ENCODE measurements around the gene MTSS2.
A peak's percentile ranks its signal among the peaks of the same experiment; 100 is the strongest.

Gene MTSS2, protein sequence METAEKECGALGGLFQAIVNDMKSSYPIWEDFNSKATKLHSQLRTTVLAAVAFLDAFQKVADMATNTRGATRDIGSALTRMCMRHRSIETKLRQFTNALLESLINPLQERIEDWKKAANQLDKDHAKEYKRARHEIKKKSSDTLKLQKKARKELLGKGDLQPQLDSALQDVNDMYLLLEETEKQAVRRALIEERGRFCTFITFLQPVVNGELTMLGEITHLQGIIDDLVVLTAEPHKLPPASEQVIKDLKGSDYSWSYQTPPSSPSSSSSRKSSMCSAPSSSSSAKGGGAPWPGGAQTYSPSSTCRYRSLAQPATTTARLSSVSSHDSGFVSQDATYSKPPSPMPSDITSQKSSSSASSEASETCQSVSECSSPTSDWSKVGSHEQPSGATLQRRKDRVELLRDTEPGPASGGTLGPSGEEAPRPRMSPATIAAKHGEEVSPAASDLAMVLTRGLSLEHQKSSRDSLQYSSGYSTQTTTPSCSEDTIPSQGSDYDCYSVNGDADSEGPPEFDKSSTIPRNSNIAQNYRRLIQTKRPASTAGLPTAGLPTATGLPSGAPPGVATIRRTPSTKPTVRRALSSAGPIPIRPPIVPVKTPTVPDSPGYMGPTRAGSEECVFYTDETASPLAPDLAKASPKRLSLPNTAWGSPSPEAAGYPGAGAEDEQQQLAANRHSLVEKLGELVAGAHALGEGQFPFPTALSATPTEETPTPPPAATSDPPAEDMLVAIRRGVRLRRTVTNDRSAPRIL

DNA sequence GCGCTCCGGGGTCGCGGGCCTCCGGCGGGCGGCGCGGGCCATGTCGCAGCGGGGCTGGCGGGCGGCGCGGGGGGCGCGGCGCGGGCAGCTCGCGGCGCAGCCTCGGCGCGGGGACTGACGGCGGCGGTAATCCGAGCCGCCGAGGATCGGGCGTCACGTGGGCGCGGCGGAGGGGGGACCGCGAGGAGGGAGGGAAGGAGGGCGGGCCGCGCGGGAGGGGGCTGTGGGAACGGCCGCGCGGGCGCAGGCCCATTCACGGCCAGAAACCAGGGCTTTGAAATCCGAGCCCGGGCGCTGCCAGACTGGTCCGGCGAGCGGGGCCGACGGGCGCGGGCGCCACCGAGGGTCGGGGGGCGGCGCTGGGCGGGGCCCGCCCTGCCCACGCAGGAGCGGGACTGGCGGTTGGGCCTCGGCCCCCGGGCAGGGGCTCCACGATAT, at the start of gene MTSS2:
TSS of gene MTSS2 (minus strand) at position 116 of the 438 bp plus-strand sequence. CDS start 262 bp downstream, outside the sequence.
- Histone ChIP-seq H3K4me3 (ENCODE audit: low read length) (peak within 1 kb of the TSS; percentile 92), H3K9me3 (ENCODE audit: low read length) (no peaks in the 10 kb centered on the region), H3K36me3 (ENCODE audit: insufficient read depth, low read length) (no peaks in the 10 kb centered on the region), H2AFZ (ENCODE audit: low read depth, low read length) (peak within 1 kb of the TSS; percentile 57), H3K27me3 (ENCODE audit: insufficient read depth, low read length) (no peaks in the 10 kb centered on the region), H3K4me1 (ENCODE audit: insufficient read depth, low read length) (peaks cover 34% of the 10 kb centered on the region)

DNA sequence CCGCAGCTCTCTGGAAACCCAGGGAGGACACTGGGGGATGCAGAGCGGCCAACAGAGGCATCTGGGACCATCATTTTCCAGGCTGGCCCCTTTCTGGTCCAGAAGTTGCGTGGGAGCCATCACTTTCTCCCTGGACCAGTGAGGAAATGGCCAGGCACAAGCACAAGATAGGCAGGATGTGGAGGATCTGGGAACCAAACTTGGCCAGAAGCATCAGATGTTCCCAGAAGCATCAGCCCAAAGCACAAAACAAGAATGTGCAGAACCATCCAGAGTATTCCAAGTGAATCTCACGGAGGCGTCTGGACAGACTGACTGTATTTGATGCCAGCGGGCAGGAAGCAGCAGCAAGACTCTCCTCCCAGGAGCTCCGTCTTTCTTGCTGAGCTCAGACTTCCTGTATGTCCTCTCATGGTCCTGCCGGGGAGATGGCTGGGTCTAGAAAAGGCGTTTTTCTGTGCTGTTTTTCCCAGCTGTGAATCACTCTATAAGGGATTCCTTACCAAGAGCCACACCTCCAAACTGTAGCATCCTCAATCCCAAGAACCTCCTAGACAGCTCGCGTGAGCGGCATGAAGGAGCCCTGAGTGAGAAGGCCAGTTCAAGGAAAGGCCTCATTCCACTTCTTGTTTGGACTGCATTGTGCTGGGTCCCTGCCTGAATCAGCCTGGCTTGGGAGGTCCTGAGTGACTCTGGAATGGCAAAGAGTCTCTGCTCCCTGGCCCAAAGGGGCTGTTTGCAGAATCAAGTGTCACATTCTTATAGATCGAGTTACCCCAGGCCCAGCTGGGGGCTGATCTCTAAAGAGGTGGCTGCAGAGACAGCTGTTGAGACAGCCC, 49.5 kb upstream of the MTSS2 start:
- H3K4me1 ChIP-seq (ENCODE audit: insufficient read depth, low read length): peaks cover 14% of the 10 kb centered on the region
- H3K4me3 ChIP-seq (ENCODE audit: low read length): no peak overlapping the region
- no peaks in the 10 kb centered on the region for H3K9me3 ChIP-seq (ENCODE audit: low read length)
- H3K36me3 ChIP-seq (ENCODE audit: insufficient read depth, low read length): peaks cover 7% of the 10 kb centered on the region
- H3K27me3 ChIP-seq (ENCODE audit: insufficient read depth, low read length): no peaks in the 10 kb centered on the region
- H2AFZ ChIP-seq (ENCODE audit: low read depth, low read length): no peak overlapping the region

DNA sequence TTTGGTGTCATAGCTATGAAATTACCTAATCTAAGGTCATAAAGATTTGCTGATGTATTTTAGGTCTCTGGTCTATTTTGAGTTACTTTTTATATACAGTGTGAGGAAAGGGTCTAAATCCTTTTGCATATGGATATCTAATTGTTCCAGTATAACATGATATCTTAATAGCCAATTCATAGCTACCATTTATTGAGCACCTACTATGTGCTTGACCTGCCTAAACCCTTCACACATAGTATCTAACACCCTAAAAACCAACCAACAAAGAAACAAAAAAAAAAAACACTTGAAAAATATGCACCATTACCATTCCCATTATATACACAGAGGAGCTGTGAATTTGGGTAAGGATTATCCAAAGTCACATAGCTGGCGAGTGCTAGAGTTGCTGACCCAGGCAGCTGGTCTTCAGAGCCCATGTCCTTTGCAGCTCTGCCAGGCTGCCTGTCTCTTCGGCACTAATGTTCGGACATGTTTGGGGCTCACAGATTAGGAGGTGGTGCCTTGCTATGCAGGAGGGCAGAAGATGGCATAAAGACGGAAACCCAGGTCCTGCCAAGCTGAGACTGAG, 48.8 kb upstream of the MTSS2 start:
- no peak overlapping the region for H2AFZ ChIP-seq (ENCODE audit: low read depth, low read length)
- H3K4me3 ChIP-seq (ENCODE audit: low read length): no peak overlapping the region
- H3K36me3 ChIP-seq (ENCODE audit: insufficient read depth, low read length): peaks cover 7% of the 10 kb centered on the region
- no peaks in the 10 kb centered on the region for H3K9me3 ChIP-seq (ENCODE audit: low read length)
- no peaks in the 10 kb centered on the region for H3K27me3 ChIP-seq (ENCODE audit: insufficient read depth, low read length)
- peaks cover 21% of the 10 kb centered on the region for H3K4me1 ChIP-seq (ENCODE audit: insufficient read depth, low read length)

DNA sequence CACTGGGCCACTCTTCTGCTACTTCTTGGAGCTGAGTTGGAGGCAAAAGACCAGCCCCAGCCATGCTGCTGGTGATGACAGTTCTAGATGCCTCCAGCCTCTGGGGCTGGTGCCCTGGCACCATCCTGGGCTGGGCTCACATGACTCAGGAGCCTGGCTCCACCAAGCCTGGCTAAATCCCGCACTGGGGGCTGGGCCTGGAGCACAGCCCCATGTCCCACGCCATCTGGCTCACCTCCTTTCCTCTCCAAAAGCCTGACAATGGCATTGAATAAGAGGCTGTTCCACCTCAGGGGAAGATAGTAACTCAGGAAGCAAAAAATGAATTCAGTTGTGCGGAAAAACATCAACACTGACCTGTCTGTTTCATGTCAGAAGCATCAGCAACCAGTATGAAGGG, 45.1 kb upstream of the MTSS2 start:
- H3K4me3 ChIP-seq (ENCODE audit: low read length): no peak overlapping the region
- peaks cover 22% of the 10 kb centered on the region for H3K4me1 ChIP-seq (ENCODE audit: insufficient read depth, low read length)
- H3K36me3 ChIP-seq (ENCODE audit: insufficient read depth, low read length): peaks cover 11% of the 10 kb centered on the region
- no peak overlapping the region for H2AFZ ChIP-seq (ENCODE audit: low read depth, low read length)
- H3K27me3 ChIP-seq (ENCODE audit: insufficient read depth, low read length): no peaks in the 10 kb centered on the region
- H3K9me3 ChIP-seq (ENCODE audit: low read length): no peaks in the 10 kb centered on the region

DNA sequence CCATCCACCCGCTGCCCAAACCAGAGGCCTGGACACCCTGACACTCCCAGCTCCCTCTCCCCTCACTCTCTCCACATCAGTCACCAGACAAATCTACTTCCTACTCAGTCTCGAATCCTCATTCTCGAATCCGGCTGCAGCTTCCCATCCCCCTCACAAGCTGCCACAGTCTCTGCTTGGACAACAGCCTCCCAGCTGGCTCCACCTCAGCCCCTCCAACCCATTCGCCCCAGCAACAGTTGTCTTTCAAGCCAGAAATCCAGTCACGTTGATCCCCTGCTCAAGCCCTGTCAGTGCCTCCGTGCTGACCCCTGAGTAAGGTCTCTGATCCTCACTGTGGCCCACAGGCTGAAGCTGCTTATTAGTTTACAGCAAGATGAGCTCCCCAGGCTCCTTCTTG, 44.2 kb upstream of the MTSS2 start:
- no peak overlapping the region for H2AFZ ChIP-seq (ENCODE audit: low read depth, low read length)
- no peaks in the 10 kb centered on the region for H3K9me3 ChIP-seq (ENCODE audit: low read length)
- peaks cover 8% of the 10 kb centered on the region for H3K36me3 ChIP-seq (ENCODE audit: insufficient read depth, low read length)
- peaks cover 31% of the 10 kb centered on the region for H3K4me1 ChIP-seq (ENCODE audit: insufficient read depth, low read length)
- no peak overlapping the region for H3K4me3 ChIP-seq (ENCODE audit: low read length)
- no peaks in the 10 kb centered on the region for H3K27me3 ChIP-seq (ENCODE audit: insufficient read depth, low read length)

DNA sequence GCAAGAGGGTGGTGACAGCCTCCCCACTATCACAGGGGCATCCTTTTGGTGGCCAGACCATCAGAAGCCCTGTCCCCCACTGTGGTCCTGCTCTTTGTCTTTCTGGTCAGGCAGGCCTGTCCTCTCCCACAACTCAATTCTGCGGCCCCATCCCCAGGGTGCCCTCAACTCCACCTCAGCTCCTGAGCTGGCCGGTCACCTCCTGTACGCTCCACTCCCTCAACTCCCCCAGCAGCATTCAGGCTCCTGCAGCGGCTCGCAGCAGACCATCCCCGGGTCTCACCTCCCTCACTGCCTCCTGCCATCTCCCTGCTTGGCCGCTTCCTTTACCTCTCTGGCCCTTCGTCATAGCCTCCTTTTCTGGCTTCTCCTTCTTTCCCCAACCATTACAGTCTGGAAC, 43.4 kb upstream of the MTSS2 start:
- Histone ChIP-seq H3K4me3 (ENCODE audit: low read length) (no peak overlapping the region), H3K9me3 (ENCODE audit: low read length) (no peaks in the 10 kb centered on the region), H3K36me3 (ENCODE audit: insufficient read depth, low read length) (peaks cover 8% of the 10 kb centered on the region), H2AFZ (ENCODE audit: low read depth, low read length) (no peak overlapping the region), H3K27me3 (ENCODE audit: insufficient read depth, low read length) (no peaks in the 10 kb centered on the region), H3K4me1 (ENCODE audit: insufficient read depth, low read length) (peaks cover 31% of the 10 kb centered on the region)

DNA sequence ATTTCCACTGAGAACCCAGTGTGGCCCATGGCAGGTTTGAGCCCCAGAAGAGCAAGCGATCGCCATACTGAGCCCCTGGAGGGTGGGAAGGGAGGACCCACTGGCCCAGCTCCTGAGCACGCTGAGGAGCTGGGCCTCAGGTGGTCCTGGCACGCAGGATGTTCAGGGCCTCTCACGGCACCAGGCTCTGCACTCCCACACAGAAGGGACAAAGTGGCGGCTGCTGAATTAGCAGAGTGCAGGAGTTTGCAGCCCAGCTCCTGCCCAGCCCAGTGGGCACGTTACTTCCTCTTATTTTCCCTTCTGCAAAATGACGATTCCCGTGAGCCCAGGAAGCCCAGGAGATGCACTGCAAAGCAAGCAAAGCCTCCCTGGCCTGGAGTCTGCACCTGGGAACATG, 42.3 kb upstream of the MTSS2 start:
- Histone ChIP-seq H3K9me3 (ENCODE audit: low read length) (no peaks in the 10 kb centered on the region), H3K27me3 (ENCODE audit: insufficient read depth, low read length) (no peaks in the 10 kb centered on the region), H3K4me3 (ENCODE audit: low read length) (no peak overlapping the region), H3K36me3 (ENCODE audit: insufficient read depth, low read length) (peaks cover 8% of the 10 kb centered on the region), H3K4me1 (ENCODE audit: insufficient read depth, low read length) (peaks cover 31% of the 10 kb centered on the region), H2AFZ (ENCODE audit: low read depth, low read length) (no peak overlapping the region)

DNA sequence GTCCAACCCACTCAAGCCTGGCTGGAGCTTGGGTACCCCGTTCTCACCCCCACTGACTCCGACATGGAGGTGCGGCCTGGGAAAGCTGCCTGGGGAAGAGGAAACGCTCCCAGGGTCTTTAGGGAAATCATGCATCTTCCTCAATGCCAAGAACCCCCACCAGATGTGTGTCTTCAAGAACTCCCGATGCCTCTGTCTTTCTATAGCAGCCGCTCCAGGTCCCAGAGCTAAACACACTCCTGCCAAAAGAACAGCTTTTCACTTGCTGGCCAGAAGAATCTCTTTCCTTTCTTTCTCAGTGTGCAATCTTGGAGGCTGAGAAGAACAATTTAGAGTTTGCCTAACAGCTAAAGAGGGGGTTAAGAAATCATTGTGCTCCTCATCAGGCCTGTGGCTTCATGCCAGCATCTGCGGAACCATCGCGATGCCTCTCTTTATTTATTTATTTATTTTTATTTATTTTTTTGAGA, 41.1 kb upstream of the MTSS2 start:
- H3K27me3 ChIP-seq (ENCODE audit: insufficient read depth, low read length): no peaks in the 10 kb centered on the region
- peaks cover 8% of the 10 kb centered on the region for H3K36me3 ChIP-seq (ENCODE audit: insufficient read depth, low read length)
- H3K4me3 ChIP-seq (ENCODE audit: low read length): no peak overlapping the region
- peaks cover 31% of the 10 kb centered on the region for H3K4me1 ChIP-seq (ENCODE audit: insufficient read depth, low read length)
- no peaks in the 10 kb centered on the region for H3K9me3 ChIP-seq (ENCODE audit: low read length)
- no peak overlapping the region for H2AFZ ChIP-seq (ENCODE audit: low read depth, low read length)

DNA sequence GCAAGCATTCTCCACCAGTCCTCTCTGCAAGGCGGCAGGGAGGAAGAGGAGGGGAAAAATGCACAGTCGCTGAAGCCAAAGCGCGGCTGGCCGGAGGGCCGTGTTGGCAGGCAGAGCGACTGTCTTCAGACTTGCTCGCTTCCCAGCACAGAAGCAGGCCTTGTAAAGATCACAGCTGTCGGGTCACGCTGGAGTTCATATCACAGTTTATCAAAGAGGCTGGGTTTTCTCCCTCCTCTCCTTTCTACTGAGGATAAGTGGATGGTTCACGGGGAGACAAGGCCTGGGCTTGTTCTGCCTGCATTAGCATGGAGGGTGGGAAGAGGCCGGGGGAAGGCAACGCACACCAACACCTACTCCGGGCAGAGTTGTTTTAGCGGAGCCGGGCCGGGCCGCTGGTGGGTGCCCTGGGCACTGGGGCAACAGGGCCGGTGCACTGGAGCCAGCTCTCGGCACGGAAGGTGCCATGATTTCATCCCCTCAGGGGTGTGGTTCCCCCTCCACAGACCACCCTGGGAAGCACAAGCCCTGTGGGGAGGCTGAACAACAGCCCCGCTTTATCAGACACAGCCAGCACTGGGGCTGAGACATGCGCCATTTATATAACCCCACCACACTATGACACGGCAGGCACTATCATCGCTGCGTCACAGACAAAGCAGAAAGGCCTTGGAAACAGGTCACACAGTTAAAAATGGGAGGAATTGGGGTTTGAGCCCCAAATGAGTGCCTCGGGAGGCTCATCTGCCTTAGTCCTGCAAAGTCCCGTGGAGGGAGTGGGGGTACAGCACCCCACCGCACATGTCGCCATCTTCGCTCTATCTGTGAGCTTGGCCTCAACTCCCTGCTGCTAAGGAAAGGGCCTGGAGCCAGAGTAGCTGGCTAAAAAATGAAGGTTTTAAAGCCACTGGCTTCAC, 40.3 kb upstream of the MTSS2 start:
- Histone ChIP-seq H3K4me1 (ENCODE audit: insufficient read depth, low read length) (peaks cover 31% of the 10 kb centered on the region), H3K27me3 (ENCODE audit: insufficient read depth, low read length) (no peaks in the 10 kb centered on the region), H3K4me3 (ENCODE audit: low read length) (no peak overlapping the region), H2AFZ (ENCODE audit: low read depth, low read length) (no peak overlapping the region), H3K36me3 (ENCODE audit: insufficient read depth, low read length) (peaks cover 8% of the 10 kb centered on the region), H3K9me3 (ENCODE audit: low read length) (peaks cover 3% of the 10 kb centered on the region)

DNA sequence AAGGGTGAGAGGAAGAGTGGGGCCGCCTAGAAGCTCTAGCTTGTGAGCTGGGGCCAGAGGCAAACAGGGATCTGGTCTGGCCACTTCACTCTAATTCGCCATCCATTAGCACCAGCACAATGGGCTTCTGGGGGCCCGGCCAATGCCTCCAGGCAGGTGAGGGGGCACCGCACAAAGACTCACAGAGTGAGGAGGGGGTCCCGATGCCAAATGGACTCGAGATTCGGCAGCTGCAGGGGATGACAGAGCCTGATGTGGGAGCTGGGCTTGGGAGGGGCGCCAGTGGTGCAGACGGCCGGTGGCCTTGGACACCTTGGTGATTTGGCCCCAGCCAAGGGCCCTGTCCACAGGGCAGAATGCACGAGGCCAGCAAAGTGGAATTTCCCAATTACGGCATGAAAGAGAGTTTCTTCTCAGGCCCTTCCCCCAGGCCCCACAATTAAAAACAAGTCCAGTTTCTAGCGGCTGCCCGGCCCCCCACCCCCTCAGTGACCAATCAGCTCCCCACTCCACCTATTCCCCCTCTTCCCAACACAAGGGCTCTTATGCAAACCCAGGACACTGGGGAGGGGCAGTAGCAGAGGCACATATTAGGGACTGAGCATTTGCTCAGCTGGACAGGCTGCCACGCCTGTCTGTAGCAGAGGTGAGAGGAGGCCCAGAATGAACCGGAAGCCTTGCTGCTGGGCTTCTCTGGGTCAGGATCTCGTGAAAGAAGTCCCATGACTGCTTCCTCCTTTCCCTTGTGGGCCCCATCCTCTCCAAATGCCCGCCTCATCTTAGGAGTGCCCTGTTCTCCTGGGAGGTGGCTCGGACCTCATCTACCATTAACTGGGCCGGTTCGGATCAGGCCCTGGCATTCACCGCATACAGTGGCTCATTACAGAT, 39.4 kb upstream of the MTSS2 start:
- no peak overlapping the region for H2AFZ ChIP-seq (ENCODE audit: low read depth, low read length)
- peaks cover 4% of the 10 kb centered on the region for H3K9me3 ChIP-seq (ENCODE audit: low read length)
- no peaks in the 10 kb centered on the region for H3K27me3 ChIP-seq (ENCODE audit: insufficient read depth, low read length)
- no peak overlapping the region for H3K4me3 ChIP-seq (ENCODE audit: low read length)
- H3K36me3 ChIP-seq (ENCODE audit: insufficient read depth, low read length): peaks cover 9% of the 10 kb centered on the region
- peaks cover 26% of the 10 kb centered on the region for H3K4me1 ChIP-seq (ENCODE audit: insufficient read depth, low read length)
